Fibroblast of skin of scalp (primary cell): ENCODE results near the gene HRC.
A peak's percentile ranks its signal among the peaks of the same experiment; 100 is the strongest.

ENCODE experiments used
- DNase-seq: peaks from one replicate; pipeline ENCODE4 v3.0.0-alpha.2; 2013

HRC gene

DNA sequence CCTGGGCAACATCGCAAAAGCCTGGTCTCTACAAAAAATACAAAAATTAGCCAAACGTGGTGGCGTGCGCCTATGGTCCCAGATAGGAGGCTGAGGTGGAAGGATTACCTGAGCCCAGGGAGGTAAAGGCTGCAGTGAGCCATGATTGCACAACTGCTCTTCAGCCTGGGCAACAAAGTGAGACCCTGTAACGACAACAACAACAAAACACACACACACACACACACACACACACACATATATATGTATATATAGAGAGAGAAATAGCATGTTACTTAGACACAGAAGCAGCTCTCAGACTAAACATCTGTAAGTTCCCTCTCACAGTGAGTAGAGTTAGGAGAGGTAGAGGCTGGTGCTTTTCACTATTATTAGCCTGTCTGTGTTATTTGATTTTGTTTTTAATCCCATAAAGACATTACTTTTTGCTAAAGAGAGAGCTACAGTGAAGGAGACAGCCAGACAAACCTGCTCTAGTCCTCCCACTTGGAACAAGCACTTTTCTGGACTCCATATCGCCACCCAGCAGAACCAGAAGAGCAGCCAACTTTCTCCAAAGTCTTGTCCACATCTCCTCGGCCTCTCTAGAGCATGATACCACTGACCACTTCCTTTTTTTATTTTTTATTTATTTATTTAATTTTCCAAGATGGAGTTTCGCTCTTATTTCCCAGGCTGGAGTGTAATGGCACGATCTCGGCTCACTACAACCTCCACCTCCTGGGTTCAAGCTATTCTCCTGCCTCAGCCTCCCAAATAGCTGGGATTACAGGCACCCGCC, 43.8 kb downstream of the HRC start:
- no peak for DNase-seq

DNA sequence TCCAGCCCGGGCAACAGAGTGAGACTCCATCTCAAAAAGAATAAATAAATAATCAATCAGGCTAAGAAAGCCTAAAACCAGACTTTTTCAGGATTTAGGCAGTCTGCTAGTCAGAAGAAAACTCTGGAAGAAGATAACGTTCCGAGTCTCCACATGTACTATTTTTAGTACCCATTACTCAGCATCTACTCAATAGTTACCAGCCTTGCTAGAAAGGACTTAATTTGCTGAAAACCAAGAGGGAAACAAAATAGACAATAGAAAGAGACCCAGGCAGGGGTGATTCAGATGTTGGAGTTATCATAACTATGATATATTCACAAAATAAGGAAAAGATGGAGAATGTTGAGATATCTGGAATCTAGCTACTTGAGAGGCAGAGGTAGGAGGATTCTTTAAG, 44.6 kb downstream of the HRC start:
- DNase-seq: peak; percentile 45

DNA sequence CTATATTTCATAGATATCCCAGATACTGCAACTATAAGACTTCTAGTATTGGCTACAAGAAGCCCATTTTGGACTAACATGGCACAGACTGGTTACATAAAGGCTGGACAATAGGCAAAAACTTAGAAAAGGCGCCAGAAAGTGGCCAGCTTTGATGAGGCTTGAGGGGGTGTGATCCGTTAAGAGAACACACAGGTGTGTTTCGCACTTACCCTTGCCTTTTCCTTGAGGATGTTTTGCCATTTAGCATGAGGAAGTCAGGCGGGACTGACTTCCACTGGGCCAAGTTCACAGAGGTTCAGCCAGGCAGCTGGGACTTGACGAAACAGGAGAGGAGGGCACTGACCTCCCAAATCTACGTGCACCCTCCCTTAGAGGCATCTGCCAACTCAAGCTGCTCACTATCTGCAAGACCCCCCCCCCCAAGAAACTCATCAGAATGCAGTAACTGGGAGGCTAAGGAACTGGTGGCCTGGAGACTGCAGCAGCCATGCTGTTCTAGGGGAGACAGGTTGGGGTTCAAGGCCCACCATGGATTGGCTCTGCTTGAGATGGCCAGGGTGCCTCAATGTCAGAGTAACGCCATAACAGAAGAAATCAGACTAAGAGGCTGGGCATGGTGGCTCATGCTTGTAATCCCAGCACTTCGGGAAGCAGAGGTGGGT, 45.5 kb downstream of the HRC start:
- DNase-seq: no peak

DNA sequence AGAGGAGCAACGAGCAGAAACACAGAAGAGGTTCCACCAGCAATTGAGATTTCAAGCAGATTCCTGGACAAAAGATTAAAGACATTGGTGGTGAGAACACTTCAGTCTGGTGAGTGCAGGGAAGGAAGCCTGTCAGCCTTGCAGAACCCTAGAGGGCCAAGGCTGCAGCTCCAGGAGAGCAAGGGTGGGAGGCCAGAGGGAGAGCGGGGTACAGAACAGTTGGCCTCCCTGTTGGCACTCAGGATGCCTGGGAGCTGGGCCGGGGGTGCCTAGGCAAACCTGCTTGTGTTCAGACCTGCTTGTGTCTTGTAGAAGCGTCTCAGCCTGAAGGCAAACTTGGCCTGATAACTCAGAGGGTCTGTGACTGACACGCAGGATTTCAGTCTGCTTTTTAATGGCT, 46.1 kb downstream of the HRC start:
- DNase-seq: no peak

DNA sequence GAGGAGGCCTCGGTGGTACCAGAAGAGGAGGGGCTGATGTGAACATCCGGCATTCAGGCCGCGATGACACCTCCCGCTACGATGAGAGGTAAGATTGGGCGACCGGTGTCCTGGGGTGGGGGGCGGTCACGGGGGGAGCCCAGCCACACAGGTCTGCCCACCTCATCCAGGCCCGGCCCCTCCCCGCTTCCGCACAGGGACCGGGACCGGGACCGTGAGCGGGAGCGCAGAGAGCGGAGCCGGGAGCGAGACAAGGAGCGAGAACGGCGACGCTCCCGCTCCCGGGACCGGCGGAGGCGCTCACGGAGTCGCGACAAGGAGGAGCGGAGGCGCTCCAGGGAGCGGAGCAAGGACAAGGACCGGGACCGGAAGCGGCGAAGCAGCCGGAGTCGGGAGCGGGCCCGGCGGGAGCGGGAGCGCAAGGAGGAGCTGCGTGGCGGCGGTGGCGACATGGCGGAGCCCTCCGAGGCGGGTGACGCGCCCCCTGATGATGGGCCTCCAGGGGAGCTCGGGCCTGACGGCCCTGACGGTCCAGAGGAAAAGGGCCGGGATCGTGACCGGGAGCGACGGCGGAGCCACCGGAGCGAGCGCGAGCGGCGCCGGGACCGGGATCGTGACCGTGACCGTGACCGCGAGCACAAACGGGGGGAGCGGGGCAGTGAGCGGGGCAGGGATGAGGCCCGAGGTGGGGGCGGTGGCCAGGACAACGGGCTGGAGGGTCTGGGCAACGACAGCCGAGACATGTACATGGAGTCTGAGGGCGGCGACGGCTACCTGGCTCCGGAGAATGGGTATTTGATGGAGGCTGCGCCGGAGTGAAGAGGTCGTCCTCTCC, 47.4 kb downstream of the HRC start:
- no peak for DNase-seq

DNA sequence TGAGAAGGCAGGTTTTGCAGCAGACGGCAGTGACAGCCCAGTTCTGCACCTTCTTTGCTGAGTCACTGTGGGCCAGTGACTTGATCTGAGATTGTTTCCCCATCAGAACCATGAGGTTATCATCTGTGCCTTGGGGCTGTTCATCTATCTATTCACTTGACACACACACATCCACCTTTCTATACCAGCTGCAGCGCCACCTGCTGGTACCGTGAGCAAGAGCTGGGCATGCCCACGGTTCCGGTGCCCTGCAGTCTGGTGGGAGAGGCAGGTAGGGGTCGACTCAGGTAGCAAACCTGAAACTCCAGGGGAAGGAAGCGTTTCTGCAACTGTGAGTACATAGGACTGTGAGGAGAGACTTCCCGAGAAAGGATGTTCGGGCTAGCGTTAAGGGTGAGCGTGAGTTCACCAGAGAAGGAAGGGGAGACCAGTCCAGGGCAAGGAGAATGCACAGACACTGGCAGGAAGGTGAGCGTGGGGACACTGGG, 48.5 kb downstream of the HRC start:
- peak; percentile 51 for DNase-seq

DNA sequence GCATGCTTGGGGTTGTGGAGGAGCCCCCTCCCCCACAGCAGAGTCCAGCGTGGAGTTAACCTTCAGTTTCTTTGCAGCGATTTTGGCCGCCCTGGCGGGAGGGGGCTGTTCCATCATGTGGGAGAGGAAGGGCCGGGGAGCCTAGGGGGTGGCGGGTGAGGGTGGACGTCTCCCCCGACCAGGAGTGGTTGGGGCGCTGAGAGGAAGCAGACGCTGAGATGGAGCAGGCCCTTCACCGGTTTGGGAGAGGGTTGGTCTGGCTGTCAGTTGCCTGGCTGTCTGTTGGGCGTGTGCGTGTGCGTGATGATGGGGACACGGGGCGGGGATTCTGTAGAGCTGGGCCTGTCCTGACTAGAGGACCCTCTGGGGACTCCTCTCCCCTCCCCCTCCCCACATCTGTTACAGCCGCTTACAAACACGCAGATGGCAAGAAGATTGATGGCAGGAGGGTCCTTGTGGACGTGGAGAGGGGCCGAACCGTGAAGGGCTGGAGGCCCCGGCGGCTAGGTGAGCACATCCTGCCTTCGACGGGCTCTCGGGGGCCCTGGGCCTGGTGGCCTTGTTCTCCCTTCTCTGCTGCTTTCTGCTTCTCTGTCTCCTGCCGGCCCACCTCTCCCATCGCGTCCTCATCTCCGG, 50.8 kb downstream of the HRC start:
- DNase-seq: no peak

DNA sequence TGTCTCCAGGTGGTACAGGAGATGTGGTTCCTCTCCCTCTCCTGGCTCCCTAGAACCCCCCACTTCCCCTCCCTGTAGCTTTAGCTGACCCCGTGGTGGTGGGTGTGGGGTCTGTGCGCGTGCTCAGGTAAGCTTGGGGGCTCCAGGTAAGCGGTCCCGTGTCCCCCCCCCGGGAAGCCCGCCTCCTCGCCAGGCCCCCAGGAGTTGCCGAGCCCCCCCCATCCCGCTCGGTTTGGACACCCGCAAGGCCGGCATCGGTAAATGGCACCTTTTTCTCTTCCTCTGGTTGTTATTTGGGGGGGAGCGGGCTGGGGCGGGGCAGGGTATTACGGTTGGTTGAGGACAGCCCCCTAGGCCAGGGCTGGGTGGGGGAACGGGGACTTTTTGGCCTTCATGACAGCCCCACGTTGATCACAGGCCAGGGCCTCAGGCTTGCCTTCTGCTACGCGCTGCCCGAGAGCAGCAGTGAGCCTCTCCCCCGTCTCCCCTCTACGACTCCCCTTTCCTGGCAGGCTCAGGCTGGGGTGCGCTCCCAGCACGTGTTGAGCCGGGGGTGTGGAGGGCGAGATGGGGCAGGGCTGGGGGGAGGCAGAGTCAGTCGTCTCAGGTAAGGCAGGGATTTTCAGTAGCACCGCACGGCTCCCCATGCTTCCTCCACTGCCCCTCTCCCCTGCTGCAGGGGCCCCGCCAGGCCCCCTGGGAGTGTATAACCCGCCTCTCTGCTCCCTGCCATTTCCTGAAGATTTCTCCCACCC, 51.7 kb downstream of the HRC start:
- DNase-seq: no peak

DNA sequence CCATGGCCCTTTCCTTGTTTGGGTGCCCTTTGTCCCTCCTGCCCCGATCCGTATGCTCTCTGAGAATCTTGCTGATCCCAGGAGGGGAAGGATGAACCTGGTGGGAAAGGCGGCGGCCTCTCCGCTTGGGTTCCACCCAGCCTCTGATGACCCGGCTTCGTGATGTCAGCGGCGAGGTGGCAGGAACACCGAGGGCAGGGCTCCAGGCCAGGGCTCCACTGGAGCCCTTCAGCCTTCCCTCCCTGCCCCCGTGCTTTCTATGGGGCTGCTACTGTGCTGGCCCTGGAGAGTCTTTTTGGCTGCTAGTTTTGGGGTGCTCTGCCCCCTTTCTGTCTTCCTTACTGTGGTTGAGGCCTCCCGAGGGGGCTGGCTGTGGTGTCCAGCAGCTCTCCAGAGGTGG, 52.9 kb downstream of the HRC start:
- DNase-seq: no peak
